ENCODE data around the gene CLTCL1. TPM values are rescaled to one million over a fixed set of nuclear protein-coding genes. Genes with fewer than 3 reads are reported as not detected.
A peak's percentile ranks its signal among the peaks of the same experiment; 100 is the strongest.

The CLTCL1 gene
- total RNA-seq, 2 experiments from 2014 or later, result 0.68 to 1.2 TPM

DNA sequence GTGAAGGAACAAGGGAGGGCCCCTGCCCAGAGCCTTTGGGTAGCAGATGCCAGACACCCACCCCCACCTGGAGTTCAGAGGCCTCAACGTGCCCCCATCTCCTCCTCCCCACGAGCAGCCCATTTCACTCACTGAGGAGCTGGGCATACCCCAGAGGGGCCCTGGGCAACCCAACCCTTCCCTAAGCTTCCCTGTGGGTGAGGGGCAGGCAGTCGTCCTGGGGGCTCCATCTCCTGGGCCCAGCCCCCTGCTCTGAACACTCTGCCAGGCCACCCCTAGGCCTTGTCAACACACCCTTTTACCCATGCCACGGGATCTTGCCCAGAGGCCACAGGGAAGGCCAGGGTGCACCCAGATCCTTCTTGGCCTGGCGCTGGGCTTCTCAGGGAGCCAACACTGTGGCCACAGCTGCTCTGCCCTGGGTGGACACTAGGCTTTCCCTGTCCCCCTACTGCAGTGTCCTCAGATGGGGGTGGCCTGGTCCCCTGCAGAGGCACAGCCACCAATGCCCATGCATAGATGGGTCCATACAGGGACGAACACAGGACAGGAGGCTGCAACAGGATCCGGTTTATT is 116.4 kb downstream of the CLTCL1 start:
- Mint-ChIP-seq H3K36me3 (no peaks in the 10 kb centered on the region), H3K9me3 (ENCODE audit: low read depth) (no peaks in the 10 kb centered on the region), H3K4me3 (no peak overlapping the region), H3K4me1 (peaks cover 45% of the 10 kb centered on the region), H3K27me3 (peaks cover 8% of the 10 kb centered on the region), H3K27ac (no peak overlapping the region)
- CTCF ChIA-PET, result interaction anchor here (1.3 kb wide), 1 partner anchor 31 kb away, joined by 5 read pairs; the partner anchor contains the start of gene ESS2
- DNase-seq (no peak), ATAC-seq (no peak)

DNA sequence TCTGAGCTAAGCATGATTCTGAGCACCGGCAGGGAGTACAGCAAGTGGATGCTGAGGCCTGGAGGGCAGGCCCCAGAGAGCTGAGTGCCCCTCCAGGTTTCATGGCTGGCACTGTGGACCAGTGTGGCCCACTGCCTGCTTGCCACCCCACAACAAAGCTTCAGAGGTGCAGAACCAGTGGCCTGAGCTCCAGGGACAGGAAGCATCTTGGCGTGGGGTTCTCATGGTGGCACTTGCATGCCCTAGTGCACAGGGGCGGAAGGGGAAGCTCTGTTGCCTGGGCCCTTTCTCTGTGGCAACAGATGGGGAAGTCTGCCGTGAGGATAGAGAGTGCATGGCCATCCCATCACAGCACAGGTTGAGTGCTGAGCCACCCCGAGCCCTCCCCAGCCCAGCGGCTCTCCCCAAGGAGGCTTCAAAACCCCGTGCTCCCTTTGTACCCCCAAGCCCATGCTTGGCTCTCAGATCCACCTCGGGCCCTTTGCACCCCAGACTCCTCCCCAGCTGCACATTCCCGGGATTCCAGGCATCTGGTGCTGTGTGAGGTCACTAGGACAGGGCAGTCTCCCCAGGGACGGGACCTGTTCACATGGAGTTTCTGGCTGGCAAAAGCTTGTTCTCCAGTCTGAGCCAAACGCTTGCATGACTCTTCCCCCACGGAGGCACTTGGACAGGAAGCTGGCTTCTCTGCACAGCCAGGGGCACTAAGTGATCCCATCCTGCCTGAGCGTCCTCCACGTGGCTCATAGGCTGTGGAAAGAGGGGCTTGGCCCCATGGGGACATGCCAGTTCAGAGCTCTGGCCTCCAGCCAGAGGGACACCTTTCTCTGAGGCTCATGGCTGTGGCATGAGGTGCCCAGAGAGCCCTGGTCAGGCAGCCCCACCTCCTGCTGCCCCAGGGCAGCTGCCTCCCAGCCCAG is 117.2 kb downstream of the CLTCL1 start:
- CTCF ChIA-PET, result interaction anchor here (1.3 kb wide), 1 partner anchor 30 kb away, joined by 5 read pairs; the partner anchor contains the start of gene ESS2
- Mint-ChIP-seq H3K27ac (peak overlapping the region; percentile 45), H3K9me3 (ENCODE audit: low read depth) (no peaks in the 10 kb centered on the region), H3K4me1 (peaks cover 42% of the 10 kb centered on the region), H3K27me3 (peaks cover 15% of the 10 kb centered on the region), H3K36me3 (no peaks in the 10 kb centered on the region), H3K4me3 (no peak overlapping the region)
- DNase-seq, result no peak
- ATAC-seq, result no peak

DNA sequence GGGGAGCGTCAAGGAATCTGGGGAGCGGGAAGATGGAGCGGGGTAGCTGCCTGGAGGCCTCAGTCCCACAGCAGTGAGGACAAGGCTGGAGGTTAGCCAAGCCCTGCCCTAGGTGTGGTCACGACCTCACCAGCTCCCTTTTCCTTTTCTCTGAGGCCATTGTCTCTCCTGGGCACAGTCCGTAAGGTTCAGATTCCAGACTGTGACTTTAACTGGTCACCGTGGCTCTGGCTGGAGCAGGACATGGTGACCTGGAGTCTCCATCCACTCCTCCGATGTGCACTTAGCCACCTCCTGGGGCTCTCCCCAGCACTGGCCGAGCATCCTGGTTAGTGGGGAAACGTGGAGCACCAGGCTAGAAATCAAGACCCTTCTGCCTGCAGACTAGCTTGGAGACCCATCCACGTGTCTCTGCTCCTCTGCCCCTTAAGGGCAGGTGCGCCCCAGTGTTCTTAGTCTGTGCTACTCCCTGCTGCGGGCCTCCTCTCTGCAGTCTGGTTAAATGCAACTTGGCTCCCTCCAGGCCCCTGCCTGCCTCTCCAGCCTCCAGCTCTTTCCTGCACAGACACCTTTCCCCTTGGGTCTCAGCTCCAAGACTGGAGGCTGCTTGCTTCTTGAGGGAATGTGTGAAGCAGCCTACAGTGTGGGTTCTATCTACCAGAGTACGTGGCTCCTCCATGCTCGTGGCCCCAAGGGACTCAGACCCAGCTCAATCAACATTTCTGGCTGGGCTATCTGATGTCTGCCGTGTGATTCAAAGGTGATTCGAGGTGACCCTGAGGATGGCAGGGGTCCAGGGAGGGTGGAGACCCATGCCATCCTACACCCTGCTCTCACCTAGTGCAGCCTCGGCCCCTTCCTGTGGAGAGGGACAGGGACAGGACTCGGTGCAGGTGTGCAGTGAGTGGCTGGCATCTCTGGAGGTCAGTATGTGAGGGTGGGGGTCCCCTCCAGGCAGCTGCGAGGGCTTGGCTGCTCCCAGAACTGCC is 118.2 kb downstream of the CLTCL1 start:
- Mint-ChIP-seq H3K27me3 (peaks cover 24% of the 10 kb centered on the region), H3K27ac (peak overlapping the region; percentile 64), H3K36me3 (no peaks in the 10 kb centered on the region), H3K9me3 (ENCODE audit: low read depth) (no peaks in the 10 kb centered on the region), H3K4me3 (peak overlapping the region; percentile 88), H3K4me1 (peaks cover 42% of the 10 kb centered on the region)
- CTCF ChIA-PET, result interaction anchor here (0.6 to 1.3 kb wide), 3 partner anchors 29 to 286 kb away, joined by 3 to 5 read pairs (median 4); partner anchors contain the start of gene ESS2
- ATAC-seq, result no peak
- DNase-seq, result no peak

DNA sequence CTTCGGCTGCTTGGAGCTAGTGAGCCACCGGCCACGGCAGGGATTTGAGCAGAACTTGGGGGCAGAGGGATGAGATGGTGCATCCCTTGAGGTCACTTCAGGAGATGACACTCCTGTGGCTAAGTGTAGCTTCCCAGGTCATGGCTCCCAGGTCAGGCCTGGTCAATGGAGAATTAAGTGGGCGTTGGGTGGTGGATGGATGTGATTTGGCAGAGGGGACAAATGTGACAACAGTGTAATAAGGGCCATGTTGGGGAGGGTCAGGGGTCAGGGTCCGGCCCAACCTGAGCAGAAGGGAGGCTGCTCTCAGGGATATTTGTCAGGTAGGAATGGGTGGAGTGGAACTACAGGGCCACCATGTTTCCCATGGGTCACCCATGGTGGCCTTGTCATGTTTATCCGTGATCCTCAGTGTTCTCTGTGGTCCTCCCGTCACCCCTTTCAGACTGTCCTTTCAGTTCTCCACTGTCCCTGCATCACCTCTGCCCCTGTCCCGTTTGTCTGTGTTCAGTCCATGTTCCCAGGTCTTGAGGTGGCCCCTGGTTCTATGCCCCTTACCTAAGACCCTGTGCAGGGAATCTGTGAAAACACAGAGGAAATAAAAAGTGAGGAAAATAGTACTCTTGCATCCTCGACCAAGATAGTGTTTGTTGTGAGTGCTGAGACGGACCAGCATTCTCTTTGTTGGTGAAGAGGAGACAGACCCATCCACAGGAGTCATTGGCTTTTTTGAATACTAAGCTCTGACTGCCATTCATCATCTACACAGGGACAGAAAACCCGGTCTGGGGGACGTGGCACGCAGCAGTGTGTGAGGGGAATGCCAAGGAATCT is 119.1 kb downstream of the CLTCL1 start:
- Mint-ChIP-seq H3K4me3 (peak overlapping the region; percentile 88), H3K9me3 (ENCODE audit: low read depth) (no peaks in the 10 kb centered on the region), H3K36me3 (no peaks in the 10 kb centered on the region), H3K27me3 (peaks cover 34% of the 10 kb centered on the region), H3K4me1 (peaks cover 40% of the 10 kb centered on the region), H3K27ac (peak overlapping the region; percentile 82)
- CTCF ChIA-PET, result interaction anchor here (0.6 to 1.3 kb wide), 2 partner anchors 28 to 287 kb away, joined by 3 to 4 read pairs; partner anchors contain the start of gene ESS2
- no peak for ATAC-seq
- no peak for DNase-seq

DNA sequence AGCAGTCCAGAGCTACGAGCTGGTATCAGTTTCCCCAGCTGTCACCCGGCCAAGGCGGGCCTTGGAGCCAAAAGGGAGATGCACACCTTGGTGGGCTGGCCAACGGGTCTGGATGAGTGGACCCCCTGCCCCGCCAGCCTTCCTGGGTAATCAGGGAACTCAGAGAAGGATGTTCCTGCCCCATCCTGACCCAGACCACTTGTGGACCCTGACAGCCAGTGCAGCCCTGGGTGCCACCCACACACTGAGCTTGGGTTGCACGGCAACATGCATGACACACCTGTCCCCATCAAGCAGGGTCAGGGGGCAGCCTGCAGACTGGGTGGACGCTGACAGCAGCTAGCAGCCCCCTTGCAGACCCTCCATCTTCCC is 121.6 kb downstream of the CLTCL1 start:
- Mint-ChIP-seq H3K36me3 (no peaks in the 10 kb centered on the region), H3K4me1 (peaks cover 36% of the 10 kb centered on the region), H3K27ac (no peak overlapping the region), H3K4me3 (no peak overlapping the region), H3K9me3 (ENCODE audit: low read depth) (no peaks in the 10 kb centered on the region), H3K27me3 (peaks cover 45% of the 10 kb centered on the region)
- ATAC-seq, result no peak
- CTCF ChIA-PET, result interaction anchor here (2.6 kb wide), 1 partner anchor 460 kb away, joined by 9 read pairs; no protein-coding TSS in a partner anchor
- DNase-seq, result no peak

DNA sequence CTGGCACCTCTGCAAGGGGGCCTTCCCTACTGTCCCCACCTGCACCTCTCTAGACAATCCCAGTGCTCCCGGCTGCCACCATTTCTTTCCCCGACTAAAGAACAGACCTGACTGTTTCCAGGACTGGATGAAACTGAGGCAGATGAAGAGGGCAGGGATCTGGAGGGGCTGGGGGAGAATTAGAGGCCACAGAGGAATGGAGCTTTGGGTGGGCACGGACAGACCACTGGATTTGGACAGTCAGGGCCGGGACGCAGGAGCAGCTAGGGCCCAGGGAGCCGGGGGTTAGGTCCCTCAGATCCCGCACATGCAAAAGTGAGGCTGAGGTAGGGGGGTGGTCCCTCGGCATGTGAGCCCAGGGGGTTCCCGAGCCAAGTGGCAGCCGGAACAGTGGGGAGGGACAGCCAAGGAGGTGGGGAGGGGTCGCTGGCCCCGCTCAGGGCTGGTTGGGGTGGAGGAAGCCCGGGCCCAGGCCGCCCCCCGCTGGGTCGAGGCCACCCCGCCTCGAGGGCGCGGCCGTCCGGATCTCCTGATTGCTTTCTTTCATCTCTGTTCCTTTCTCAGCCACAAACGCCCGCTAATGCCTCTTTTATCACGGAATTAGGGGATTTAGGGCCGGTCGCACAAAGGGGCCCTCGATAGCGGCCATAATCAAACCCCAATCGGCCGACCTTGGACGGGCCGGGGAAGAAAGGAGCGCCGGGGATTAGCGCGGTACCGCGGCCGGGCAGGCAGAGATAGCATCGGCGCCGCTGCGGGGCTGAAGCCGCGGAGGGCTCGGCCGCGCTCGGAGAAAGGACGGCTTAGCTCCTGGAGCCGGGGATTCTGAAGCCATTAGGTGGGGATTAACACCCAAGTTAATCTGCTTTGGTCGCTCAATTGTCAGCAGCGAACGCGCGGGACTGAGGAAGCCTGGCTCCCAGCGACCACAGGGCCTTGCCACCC is 122.2 kb downstream of the CLTCL1 start:
- peaks cover 33% of the 10 kb centered on the region for H3K4me1 Mint-ChIP-seq

DNA sequence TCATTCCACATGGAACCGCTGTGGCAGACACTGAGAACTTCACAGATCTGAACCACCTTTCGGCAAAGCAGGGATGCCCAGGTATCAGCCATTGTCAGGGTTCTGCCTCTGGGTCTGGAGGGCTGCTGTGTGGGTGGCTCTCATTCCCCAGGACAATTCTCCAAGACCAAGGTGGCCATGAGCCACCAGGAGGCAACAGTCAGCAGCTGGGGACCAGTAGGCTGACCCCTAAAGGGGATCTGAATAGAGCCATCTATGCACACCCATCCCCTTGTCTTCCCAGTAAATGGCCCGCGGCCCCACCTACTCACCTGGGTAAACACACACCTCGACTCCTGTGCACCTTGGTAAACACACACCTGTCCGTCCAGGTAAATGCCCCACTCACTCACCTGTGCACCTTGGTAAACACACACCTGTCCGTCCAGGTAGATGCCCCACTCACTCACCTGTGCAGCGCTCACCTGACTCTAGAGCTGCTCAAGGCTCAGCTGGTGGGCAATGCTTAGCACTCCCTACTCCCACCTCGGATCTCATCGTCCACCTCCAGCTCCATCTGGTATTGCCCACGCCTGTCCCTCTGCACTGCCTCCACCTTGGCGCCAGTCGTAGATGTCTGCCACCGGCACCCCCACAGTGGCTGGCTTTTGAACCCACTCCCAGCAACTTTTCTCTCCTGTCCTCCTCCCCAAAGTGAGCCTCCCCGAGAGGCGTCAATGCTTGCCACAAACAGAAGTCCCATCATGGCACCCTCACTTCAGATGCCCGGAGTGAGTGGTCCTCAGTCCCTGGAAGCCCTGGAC is 123.2 kb downstream of the CLTCL1 start:
- no peak for DNase-seq
- Mint-ChIP-seq H3K9me3 (ENCODE audit: low read depth) (no peaks in the 10 kb centered on the region), H3K36me3 (no peaks in the 10 kb centered on the region), H3K4me1 (peaks cover 27% of the 10 kb centered on the region), H3K27ac (no peak overlapping the region), H3K27me3 (peaks cover 48% of the 10 kb centered on the region), H3K4me3 (no peak overlapping the region)
- CTCF ChIA-PET, result interaction anchor here (2.6 kb wide), 1 partner anchor 462 kb away, joined by 9 read pairs; no protein-coding TSS in a partner anchor
- ATAC-seq, result no peak

More for the DNA sequence above, 122.2 kb downstream of the CLTCL1 start:
- Mint-ChIP-seq H3K27ac (no peak overlapping the region), H3K36me3 (no peaks in the 10 kb centered on the region), H3K4me3 (no peak overlapping the region), H3K9me3 (ENCODE audit: low read depth) (no peaks in the 10 kb centered on the region), H3K27me3 (peaks cover 48% of the 10 kb centered on the region)
- CTCF ChIA-PET, result interaction anchor here (2.6 kb wide), 1 partner anchor 461 kb away, joined by 9 read pairs; no protein-coding TSS in a partner anchor
- ATAC-seq (no peak), DNase-seq (no peak)

DNA sequence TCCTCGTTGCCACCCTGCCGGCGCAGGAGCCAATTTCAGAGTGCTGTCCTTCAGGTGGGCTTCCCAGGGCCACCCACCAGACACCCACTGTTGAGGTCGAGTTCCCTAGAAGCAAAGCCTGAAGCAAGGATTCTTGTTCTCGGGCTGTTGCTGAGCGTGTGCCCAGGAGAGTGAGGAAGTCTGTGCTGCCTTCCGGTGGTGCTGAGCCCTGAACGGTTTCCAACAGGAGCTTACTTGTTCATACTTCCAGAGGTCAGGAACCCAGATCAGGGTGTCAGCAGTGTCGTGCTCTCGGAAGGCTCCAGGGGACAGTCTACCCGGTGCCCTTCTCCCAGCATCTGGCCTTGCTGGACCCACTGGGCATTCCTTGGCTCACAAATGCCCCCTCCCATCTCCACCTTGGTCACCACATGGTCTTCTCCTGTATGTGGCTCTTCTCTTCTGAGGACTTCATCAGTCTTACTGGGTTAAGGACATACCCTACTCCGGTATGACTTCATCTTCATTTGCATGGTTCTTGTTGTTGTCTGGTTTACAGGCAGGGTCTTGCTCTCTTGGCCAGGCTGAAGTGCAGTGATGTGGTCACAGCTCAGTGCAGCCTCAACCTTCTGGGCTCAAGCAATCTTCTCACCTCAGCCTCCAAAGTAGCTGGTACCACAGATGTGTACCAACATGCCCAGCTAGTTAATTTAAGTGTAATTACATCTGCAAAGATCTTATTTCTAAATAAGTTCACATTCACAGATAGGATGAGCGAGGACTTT is 124.2 kb downstream of the CLTCL1 start:
- CTCF ChIA-PET, result no interaction called here
- Mint-ChIP-seq H3K27me3 (peaks cover 48% of the 10 kb centered on the region), H3K27ac (no peak overlapping the region), H3K4me1 (peaks cover 17% of the 10 kb centered on the region), H3K9me3 (ENCODE audit: low read depth) (no peaks in the 10 kb centered on the region), H3K4me3 (no peak overlapping the region), H3K36me3 (no peaks in the 10 kb centered on the region)
- ATAC-seq (no peak), DNase-seq (no peak)

DNA sequence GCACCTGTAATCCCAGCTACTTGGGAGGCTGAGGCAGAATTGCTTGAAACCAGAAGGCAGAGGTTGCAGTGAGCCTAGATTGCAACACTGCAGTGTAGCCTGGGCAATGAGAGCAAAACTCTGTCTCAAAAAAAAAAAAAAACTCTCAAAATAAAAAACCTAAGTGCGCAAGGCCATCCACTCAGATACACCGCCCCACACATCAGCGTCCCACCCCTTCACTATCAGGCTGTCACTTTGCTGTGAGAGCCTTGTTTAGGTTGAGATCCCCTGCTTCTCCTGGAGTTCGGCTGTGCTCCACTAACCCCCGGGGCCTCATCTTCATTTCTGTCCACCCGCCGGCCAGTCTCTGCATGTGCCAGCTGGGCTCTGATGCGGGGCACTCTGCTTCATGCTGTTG is 125.1 kb downstream of the CLTCL1 start:
- CTCF ChIA-PET, result no interaction called here
- Mint-ChIP-seq H3K27me3 (peaks cover 48% of the 10 kb centered on the region), H3K36me3 (no peaks in the 10 kb centered on the region), H3K9me3 (ENCODE audit: low read depth) (no peaks in the 10 kb centered on the region), H3K4me3 (no peak overlapping the region), H3K27ac (no peak overlapping the region), H3K4me1 (peaks cover 14% of the 10 kb centered on the region)
- DNase-seq (no peak), ATAC-seq (no peak)

DNA sequence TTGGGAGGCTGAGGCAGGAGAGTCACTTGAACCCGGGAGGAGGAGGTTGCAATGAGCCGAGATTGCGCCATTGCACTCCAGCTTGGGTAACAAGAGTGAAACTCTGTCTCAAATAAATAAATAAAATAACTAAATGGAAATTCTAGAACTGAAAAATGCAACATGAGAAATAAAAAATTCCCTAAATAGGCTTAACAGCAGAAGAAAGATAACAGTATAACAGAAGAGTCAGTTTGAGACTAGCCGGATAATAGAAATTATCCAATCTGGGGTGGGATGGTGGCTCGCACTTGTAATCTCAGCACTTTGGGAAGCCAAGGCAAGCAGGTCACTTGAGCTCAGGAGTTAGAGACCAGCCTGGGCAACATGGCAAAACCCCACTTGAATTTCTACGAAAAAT is 127.1 kb downstream of the CLTCL1 start:
- DNase-seq (no peak), ATAC-seq (no peak)
- Mint-ChIP-seq H3K4me1 (peaks cover 3% of the 10 kb centered on the region), H3K36me3 (no peaks in the 10 kb centered on the region), H3K27ac (no peak overlapping the region), H3K27me3 (peaks cover 39% of the 10 kb centered on the region), H3K4me3 (no peak overlapping the region), H3K9me3 (ENCODE audit: low read depth) (no peaks in the 10 kb centered on the region)
- CTCF ChIA-PET, result interaction anchor here (0.6 kb wide), 1 partner anchor 415 kb away, joined by 3 read pairs; no protein-coding TSS in a partner anchor
